ENCODE data around the gene IL22RA2.

DNA sequence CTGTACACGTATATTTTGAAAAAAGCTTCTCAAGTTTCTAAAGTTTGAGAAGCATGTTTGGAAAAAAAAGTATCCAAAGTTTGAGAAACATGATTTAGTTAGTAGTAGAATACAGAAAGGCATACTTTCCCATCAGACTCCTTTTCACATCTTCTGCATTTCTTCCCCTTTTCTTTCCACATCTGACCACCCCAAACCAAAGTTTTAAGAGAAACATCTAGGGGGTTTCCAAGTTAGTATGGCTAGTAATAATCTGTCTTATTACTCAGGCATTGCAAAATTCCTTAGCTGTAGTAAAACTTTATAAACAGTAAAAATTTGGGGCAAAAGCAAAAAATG is 65.7 kb downstream of the IL22RA2 start:
- TF ChIP-seq, protein P1, sequence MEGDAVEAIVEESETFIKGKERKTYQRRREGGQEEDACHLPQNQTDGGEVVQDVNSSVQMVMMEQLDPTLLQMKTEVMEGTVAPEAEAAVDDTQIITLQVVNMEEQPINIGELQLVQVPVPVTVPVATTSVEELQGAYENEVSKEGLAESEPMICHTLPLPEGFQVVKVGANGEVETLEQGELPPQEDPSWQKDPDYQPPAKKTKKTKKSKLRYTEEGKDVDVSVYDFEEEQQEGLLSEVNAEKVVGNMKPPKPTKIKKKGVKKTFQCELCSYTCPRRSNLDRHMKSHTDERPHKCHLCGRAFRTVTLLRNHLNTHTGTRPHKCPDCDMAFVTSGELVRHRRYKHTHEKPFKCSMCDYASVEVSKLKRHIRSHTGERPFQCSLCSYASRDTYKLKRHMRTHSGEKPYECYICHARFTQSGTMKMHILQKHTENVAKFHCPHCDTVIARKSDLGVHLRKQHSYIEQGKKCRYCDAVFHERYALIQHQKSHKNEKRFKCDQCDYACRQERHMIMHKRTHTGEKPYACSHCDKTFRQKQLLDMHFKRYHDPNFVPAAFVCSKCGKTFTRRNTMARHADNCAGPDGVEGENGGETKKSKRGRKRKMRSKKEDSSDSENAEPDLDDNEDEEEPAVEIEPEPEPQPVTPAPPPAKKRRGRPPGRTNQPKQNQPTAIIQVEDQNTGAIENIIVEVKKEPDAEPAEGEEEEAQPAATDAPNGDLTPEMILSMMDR (IDR thresholded peaks at IDR 0.05) = no peak
- TF ChIP-seq POLR2A (IDR thresholded peaks at IDR 0.05) = no peak
